A673 (cell line): ENCODE data around the gene SFXN5. TPM values are rescaled to one million over a fixed set of nuclear protein-coding genes. Genes with fewer than 3 reads are reported as not detected.

Experiments used
- BruUV-seq: library from RNA; stranded (reverse); fragments of 400-500 nt; replicated peaks from 2 replicates; lab custom pipeline; 2021; lab: Mats Ljungman, UMichigan
- CTCF ChIA-PET: fragments of 300-600 bp; sonication (Branson Sonifier 250); formaldehyde crosslinking; loops from one replicate; lab custom pipeline; 2022; ENCODE audit warnings: antibody characterized with exemption; lab: Charles Lee
- POLR2A ChIA-PET: fragments of 300-600 bp; sonication (Branson Sonifier 250); formaldehyde crosslinking; loops from one replicate; lab custom pipeline; 2022; ENCODE audit warnings: antibody characterized with exemption; ENCODE audit not compliant: low non-redundant PET; lab: Charles Lee
- DNase-seq: peaks from one replicate; pipeline ENCODE4 v3.0.0-alpha.2; 2015; ENCODE audit warnings: low spot score
- H3K27ac ChIP-seq: fragments of 200-600 bp; sonication (generic); 2 replicates; pipeline ENCODE4 v1.5.1; 2016; ENCODE audit warnings: mixed run types, low read depth, mild to moderate bottlenecking, mixed read lengths, antibody characterized with exemption, low read length; ENCODE audit not compliant: poor library complexity, severe bottlenecking
- H3K27me3 ChIP-seq: fragments of 200-600 bp; sonication (generic); replicated peaks from 2 replicates; pipeline ENCODE4 v1.6.1; 2017; ENCODE audit warnings: mixed run types, low read depth, mild to moderate bottlenecking, mixed read lengths, antibody characterized with exemption, low read length; ENCODE audit not compliant: insufficient read depth, poor library complexity
- H3K36me3 ChIP-seq: fragments of 200-600 bp; sonication (generic); 2 replicates; pipeline ENCODE4 v1.6.1; 2016; ENCODE audit warnings: mixed run types, mild to moderate bottlenecking, mixed read lengths, antibody characterized with exemption, low read length; ENCODE audit not compliant: insufficient read depth, poor library complexity, severe bottlenecking
- H3K4me1 ChIP-seq: fragments of 200-600 bp; sonication (generic); 2 replicates; pipeline ENCODE4 v1.6.1; 2017; ENCODE audit warnings: mixed run types, mild to moderate bottlenecking, mixed read lengths, antibody characterized with exemption, low read length; ENCODE audit not compliant: insufficient read depth, poor library complexity, severe bottlenecking
- H3K4me3 ChIP-seq: fragments of 200-600 bp; sonication (generic); 2 replicates; pipeline ENCODE4 v1.5.1; 2016; ENCODE audit warnings: low read depth, mixed run types, mild to moderate bottlenecking, mixed read lengths, low read length; ENCODE audit not compliant: poor library complexity, severe bottlenecking
- H3K9me3 ChIP-seq: fragments of 200-600 bp; sonication (generic); 2 replicates; pipeline ENCODE4 v1.6.1; 2016; ENCODE audit warnings: mixed run types, low read depth, mild to moderate bottlenecking, mixed read lengths, antibody characterized with exemption, low read length; ENCODE audit not compliant: poor library complexity, severe bottlenecking
- CTCF ChIP-seq: fragments of 300-800, 200-600 bp; sonication (generic); conservative IDR thresholded peaks from 2 replicates; pipeline ENCODE4 v1.5.1; 2017; ENCODE audit warnings: low read depth, mild to moderate bottlenecking, antibody characterized with exemption, low read length, moderate library complexity, mixed read lengths
- EZH2 ChIP-seq: fragments of 200-600 bp; sonication (generic); IDR thresholded peaks from 2 replicates; pipeline ENCODE4 v1.6.1; 2017; ENCODE audit warnings: borderline replicate concordance, low read depth, mild to moderate bottlenecking, mixed read lengths, antibody characterized with exemption, low read length; ENCODE audit not compliant: poor library complexity, severe bottlenecking
- intact Hi-C: fragments of 100-400 bp; cut with micrococcal nuclease; formaldehyde crosslinking; loops from one replicate; pipeline ENCODE4 v1.10.0; 2022; ENCODE audit not compliant: unreplicated experiment
- total RNA-seq: library from RNA; stranded (reverse); gene quantifications from 2 replicates; pipeline ENCODE4 v1.2.3, GENCODE V29; 2021

The SFXN5 gene
- total RNA-seq, 1 experiment from 2014 or later, result 23.1 TPM

DNA sequence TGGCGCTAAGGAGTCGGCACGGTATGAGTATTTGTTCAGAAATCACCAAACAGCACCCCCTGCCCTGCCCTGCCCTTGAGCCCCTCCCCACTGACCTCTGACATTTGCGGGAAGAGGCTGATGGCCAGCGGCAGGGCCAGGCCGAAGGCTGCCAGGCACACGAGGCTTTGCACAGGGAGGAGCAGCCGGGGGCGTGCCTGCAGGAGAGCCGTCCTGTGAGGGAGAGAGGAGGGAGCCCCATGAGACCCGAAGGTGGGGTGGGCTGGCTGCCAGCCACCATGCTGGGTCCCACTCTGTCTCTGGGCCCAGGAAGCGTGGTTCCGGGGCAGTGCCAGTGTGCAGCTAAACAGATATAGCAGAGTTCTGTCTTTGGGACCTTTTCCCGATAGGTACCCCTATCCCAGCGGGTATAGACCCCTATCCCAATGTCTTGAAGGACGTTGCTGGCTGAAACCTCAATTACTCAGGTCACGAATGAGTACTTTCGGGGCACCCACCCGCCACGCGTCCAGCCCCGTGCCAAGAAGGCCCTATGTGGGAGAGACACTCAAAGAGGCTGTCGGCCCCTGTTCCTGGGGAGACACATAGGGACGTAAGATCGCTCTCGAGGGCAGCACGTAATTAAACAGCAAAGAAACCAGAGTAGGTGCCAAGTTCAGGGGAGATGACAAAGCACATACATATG lies 110.3 kb downstream of the SFXN5 start:
- ChIA-PET POLR2A (no interaction called here), CTCF (no interaction called here)
- H3K36me3 ChIP-seq, result no peaks in the 10 kb centered on the region
- BruUV-seq, result no TSS peak
- no peaks in the 10 kb centered on the region for H3K27me3 ChIP-seq
- H3K4me1 ChIP-seq, result no peaks in the 10 kb centered on the region
- DNase-seq, result no peak
- H3K9me3 ChIP-seq, result no peaks in the 10 kb centered on the region
- intact Hi-C loops, result no loop called here
- no peak overlapping the region for H3K27ac ChIP-seq
- H3K4me3 ChIP-seq, result no peak overlapping the region
- no peak for TF ChIP-seq CTCF
- no peak for TF ChIP-seq EZH2

DNA sequence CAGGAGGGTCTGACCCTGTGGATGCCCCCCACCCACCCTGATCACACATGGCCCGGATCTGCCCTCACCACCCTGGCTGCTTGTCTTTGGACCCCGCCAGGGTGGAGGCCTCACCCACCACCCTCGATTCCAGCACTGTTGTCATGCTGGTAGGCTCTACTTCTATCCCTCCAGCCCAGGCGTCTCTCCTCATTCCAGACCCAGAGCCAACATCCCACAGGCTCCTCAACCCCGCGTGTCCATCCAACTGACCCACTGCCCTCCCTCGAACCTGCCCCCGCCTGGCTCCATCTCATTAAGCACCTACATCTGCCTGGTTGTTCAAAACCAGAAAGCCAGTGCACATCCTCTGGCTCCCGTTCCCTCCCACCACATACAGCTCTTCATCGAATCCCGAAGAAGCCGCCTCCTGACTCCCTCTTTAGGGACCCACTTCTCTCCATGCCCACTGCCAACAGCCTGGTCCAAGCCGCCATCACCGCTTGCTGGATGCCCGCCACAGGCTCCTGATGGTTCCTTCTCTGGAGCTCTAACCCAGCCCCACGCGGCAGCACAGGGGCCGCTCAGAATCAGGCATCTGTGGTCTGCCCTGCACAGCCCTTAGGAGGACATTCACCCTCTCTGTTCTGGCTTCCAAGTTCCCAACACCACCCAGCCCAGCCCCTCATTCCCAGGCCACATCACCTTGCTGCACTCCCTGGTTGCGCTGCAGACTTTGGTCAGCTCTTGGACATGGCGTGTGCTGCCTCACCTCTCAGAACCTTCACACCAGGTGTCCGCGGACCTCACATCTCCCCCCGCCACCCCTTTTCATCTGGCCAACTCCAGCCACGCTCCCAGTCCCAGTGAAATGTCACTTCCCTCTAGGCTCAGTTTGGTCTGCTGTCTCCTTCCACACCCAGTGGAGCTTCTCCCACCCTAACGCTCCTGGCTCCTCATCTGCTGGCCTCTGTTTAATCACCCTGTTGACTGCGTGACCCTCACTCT lies 111.2 kb downstream of the SFXN5 start:
- Histone ChIP-seq H3K9me3 (no peaks in the 10 kb centered on the region), H3K36me3 (no peaks in the 10 kb centered on the region), H3K27ac (no peak overlapping the region), H3K4me3 (no peak overlapping the region), H3K27me3 (no peaks in the 10 kb centered on the region), H3K4me1 (no peaks in the 10 kb centered on the region)
- intact Hi-C loops, result no loop called here
- DNase-seq, result no peak
- ChIA-PET POLR2A (no interaction called here), CTCF (no interaction called here)
- TF ChIP-seq EZH2, result no peak
- TF ChIP-seq CTCF, result no peak
- BruUV-seq, result no TSS peak

GRCh38 chr2:72959554-72959953 lies 112.0 kb downstream of the SFXN5 start:
- H3K27me3 ChIP-seq, result no peaks in the 10 kb centered on the region
- intact Hi-C loops, result no loop called here
- TF ChIP-seq EZH2 (no peak), CTCF (no peak)
- H3K9me3 ChIP-seq, result no peaks in the 10 kb centered on the region
- no peak for DNase-seq
- POLR2A ChIA-PET, result no interaction called here
- no TSS peak for BruUV-seq
- CTCF ChIA-PET, result no interaction called here
- no peaks in the 10 kb centered on the region for H3K36me3 ChIP-seq
- H3K4me1 ChIP-seq, result no peaks in the 10 kb centered on the region
- H3K4me3 ChIP-seq, result no peak overlapping the region
- no peak overlapping the region for H3K27ac ChIP-seq
